GM21447 (cell line): Measurements from ENCODE around the gene HNRNPA3.

Experiments used
- ATAC-seq: cut with Tn5 transposase; IDR thresholded peaks from one replicate; pipeline ENCODE4 v1.9.1; 2021; ENCODE audit not compliant: unreplicated experiment

Gene HNRNPA3

DNA sequence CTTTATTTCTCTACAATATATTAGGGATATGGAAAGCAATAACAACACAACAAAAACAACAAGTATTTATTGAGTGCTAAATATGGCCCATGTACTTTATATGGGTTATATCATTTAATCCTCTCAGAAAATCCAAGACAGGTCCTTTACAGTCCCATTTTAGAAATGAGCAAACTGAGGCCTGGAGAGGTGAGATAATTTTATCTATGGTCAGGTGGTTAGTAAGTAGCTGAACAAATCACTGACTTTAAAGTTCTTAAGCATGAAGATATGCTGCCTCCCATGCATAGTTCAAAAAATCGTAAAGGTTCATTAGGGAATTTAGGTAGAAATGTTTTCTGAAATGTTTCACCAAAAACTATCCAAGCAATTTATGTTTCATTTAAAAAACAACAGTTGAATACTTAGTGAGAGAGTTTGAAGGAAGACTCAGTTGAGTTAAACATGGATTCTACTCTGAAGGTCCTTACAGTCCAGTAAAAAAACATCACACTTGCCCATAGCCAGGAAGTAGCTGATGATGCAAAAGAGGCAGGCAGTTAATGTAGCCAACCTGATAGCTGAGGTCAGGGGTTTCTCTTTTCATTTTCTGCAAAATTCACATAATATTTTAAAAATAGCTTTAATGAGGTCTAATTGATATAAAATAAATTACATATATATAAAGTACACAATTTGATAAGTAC is 59.5 kb downstream of the HNRNPA3 start:
- ATAC-seq: peak; percentile 54

DNA sequence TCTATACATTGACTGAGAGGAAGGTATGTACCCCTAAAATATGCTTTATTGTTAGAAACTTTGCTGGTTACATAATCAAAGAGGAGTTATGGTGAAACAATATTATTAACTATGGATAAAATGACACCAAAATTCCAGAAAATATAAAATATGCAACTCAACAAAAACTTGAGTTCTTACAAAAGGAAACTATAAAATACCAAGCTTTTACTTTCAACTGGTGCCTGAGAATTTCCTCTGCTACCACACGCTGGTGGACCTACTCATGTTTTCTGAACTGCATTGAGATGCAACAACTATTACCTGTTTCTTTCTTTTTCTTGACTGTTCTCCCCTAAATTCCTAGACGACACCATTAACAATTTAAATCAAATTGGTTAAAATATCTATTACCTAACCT is 60.2 kb downstream of the HNRNPA3 start:
- ATAC-seq: no peak

DNA sequence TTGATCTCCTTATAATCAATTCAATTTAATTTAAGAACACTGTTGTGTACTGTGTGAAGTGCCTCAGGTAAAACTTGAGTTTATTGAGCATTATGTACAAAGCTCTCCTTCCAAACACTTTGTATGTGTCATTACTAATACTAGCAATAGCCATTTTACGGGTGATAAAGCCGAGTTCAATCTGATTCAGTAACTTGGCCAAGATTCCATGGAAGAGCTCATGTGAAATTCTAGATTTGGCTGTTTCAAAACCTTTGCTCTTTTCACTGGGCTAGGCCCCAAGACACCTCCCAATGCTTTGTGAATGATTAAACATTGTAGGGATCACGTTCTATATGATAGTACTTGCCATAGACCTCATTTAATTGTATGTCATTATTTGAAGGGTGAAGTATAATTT is 60.8 kb downstream of the HNRNPA3 start:
- no peak for ATAC-seq
